ES-I3 (cell line): ENCODE data around the gene CCDC188.

ENCODE experiments used
- H3K36me3 ChIP-seq: 2 replicates; pipeline ENCODE4 v1.6.1; 2013; ENCODE audit warnings: mild to moderate bottlenecking, low read length, control low read depth, moderate library complexity; ENCODE audit not compliant: insufficient read depth
- H3K4me1 ChIP-seq: 2 replicates; pipeline ENCODE4 v1.6.1; 2013; ENCODE audit warnings: mild to moderate bottlenecking, control low read depth, low read length; ENCODE audit not compliant: insufficient read depth
- H3K9ac ChIP-seq: 2 replicates; pipeline ENCODE4 v1.6.1; 2013; ENCODE audit warnings: low read depth, mild to moderate bottlenecking, low read length, moderate library complexity
- H3K9me3 ChIP-seq: 2 replicates; pipeline ENCODE4 v1.6.1; 2013; ENCODE audit warnings: mild to moderate bottlenecking, low read length, moderate library complexity; ENCODE audit not compliant: control insufficient read depth, insufficient read depth

The CCDC188 gene

DNA sequence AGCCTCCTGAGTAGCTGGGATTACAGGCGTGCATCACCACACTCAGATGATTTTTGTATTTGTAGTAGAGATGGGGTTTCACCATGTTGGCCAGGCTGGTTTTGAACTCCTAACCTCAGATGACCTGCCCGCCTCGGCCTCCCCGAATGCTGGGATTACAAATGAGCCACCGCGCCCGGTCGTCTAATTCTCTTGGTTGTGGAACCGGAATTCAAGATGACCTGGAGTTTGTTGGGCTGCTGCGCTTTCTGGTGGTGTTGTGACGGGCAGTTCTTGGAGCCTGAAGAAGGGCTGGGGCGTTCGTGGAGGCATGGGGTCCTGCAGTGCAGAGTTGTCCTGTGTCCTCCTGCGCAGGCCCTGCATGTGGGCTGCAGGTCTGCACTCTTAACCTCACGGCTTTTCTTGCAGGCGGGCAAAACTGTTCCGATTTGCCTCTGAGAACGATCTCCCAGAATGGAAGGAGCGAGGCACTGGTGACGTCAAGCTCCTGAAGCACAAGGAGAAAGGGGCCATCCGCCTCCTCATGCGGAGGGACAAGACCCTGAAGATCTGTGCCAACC is 28.9 kb downstream of the CCDC188 start:
- no peaks in the 10 kb centered on the region for H3K9me3 ChIP-seq
- H3K4me1 ChIP-seq = peaks cover 7% of the 10 kb centered on the region
- peaks cover 20% of the 10 kb centered on the region for H3K36me3 ChIP-seq
- no peak overlapping the region for H3K9ac ChIP-seq

DNA sequence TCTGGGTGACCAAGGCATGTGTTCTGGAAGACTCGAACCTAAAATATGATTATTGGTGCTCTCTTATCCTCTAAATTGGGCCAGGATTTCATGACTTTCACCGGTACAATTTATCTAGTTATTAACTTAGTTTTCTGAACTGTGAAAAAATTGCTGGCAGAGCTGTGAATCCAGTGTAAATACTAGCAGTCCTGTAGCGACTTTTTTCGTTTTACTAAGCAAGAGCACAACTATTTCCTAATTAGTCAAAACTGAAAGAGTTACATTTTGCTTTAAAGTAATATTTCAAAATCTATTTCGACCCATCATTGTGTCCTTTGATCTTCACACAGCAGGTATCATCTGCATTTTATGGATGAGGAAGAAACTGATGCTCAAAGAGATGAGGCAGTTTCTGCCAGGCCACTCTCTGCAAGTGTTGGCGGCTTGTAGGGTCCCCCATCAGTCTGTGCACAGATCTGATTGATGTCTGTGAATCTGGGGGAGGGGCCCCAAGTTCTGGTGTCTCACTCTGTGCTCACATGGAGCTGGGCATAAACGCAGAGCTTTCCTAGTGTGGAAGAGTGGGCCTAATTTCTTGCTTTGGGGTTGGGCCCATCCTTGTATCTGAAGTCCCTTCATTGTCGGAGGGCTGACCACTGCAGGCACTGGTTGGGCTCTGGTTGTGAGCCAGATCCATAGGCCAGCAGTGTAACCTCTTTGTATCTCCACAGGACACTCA is 32.4 kb downstream of the CCDC188 start:
- peak overlapping the region; percentile 94 for H3K9ac ChIP-seq
- peaks cover 20% of the 10 kb centered on the region for H3K36me3 ChIP-seq
- H3K9me3 ChIP-seq = no peaks in the 10 kb centered on the region
- peaks cover 7% of the 10 kb centered on the region for H3K4me1 ChIP-seq

DNA sequence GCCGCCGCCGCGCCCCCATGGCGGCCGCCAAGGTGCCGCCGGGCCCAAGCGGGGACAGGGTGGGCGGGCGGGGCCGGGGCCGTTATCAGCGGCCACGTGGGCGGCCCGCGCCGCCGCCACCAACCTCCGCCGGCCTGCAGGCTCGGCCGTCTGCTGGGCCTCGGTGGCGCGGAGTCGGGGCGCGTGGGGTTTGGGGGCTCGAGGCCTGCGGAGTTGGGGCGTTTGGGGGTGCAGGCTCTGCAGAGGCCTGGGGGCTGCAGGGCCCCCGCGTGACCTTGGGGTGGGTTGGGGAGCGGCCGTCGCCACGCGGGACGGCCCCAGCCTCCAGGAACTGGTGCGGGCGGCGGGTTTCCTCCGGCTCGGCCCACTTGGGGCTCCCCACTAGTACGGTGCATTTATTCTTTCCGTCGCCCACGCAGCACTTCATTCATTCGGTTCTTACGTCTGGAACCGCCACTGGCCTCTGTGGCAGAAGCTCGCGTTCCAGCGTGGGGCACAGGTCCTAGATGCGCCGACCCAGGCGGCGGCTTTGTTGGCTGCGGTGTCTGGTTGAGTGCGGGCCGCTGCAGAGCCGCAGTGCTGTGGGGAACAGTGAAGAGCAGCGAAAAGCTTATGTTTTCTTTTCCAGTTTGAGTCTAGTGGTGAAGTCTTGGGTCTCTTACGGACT is 33.1 kb downstream of the CCDC188 start:
- peak overlapping the region; percentile 94 for H3K9ac ChIP-seq
- H3K4me1 ChIP-seq = peaks cover 7% of the 10 kb centered on the region
- H3K36me3 ChIP-seq = peaks cover 20% of the 10 kb centered on the region
- no peaks in the 10 kb centered on the region for H3K9me3 ChIP-seq

DNA sequence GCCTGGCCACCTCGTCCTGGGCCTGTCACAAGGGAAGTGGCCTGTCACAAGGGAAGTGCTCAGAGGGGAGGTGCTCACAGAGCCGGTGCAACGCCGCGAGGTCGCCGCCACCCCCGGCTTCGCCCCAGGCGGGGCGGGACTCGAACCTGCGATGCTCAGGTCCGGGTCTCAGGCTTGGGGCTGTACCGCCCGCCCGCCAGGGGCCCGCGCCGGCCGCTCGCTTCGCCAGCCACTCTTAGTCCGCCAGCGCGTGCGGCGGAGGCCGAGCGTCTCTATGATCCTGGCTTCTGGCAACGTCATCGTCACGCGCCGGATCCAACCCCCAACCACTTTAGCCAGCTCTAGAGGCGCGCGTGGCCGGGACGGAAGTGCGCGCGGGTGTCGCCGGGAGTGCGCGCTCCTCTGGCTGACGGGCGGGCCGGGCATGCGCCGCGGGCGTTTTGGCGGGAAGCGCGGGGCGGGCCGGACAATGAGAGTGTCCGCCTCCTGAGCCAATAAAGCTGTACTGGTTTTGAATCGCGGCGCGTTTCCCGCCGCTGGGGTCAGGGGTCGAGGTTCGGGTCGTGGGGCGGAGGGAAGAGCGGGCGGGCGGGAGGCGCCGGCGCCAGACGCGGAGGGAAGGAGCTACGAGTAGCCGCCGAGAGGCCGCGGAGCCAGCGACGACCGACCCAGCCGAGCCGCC is 33.8 kb downstream of the CCDC188 start, which contains the start of gene TRMT2A:
Gene TRMT2A (minus strand): TSS at position 276 of the 682 bp plus-strand sequence. CDS start 320 bp downstream, outside the sequence.
- Histone ChIP-seq H3K36me3 (peaks cover 20% of the 10 kb centered on the region), H3K9ac (peak within 1 kb of the TSS; percentile 94), H3K9me3 (no peaks in the 10 kb centered on the region), H3K4me1 (peaks cover 7% of the 10 kb centered on the region)

DNA sequence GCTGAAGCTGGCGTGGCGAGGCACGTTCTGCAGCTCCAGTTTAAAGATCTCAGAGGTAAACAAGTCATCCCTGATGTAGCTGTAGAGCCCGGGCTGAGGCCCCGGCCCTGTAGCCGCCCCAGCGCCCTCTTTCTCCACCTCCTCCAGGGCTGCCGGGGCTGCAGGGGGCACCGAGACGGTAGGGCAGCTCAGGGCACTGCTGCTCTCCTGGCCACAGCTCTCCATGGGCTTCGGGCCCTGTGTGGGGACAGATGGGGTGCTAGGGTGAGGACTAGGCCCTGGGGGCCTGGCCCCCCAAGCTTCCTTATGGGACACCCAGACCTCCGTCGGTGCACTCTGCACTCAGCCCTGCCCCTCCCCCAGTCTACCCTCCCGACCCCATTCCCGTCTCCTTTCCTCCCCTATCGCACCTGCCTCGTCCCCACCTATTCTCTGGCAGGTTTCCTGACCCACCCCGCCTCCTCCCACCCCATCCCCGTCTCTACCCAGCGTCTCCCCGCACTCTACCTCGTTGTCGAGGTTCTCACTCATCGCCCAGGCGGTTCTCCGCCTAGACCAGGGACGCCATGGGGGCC is 34.4 kb downstream of the CCDC188 start:
- Histone ChIP-seq H3K36me3 (peaks cover 14% of the 10 kb centered on the region), H3K9me3 (no peaks in the 10 kb centered on the region), H3K4me1 (peaks cover 7% of the 10 kb centered on the region), H3K9ac (peak overlapping the region; percentile 94)

DNA sequence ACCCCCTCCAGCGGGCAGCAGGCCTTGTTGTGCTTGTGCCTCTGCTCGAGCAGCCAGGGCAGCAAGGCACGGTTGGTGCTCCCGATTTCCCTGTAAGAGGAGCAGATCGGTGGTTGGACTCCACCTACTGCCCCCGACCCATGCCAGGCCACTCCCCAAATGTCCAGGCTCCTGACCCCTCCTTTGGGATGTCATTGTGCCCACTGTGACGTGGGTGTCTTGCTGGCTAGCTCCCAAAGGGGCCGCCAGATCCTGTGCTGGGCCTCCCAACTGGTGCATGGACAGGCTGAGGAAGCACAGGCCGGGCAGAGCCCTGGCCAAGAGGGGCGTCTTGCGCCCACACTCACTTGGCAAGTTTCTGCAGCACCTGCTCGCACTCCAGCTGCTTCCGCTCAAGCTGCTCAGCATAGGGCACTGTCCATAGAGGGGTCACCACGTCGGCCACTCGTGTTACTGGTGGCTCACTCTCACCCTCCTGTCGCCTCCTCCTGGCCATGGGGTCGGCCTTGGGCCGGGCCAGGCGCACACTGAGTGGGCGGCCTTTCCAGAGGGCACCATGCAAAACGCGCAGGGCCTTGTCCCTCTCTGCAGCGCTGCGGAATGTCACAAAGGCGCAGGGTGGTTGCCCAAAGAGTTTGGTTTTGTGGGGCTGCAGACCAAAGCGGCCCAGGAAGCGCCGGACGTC is 35.0 kb downstream of the CCDC188 start, which contains the start of gene RANBP1:
Gene RANBP1 (plus strand): TSS at position 414 of the 685 bp plus-strand sequence. CDS start 81 bp downstream, at position 495.
- Histone ChIP-seq H3K4me1 (peaks cover 7% of the 10 kb centered on the region), H3K9me3 (no peaks in the 10 kb centered on the region), H3K36me3 (peaks cover 15% of the 10 kb centered on the region), H3K9ac (peak within 1 kb of the TSS; percentile 94)

DNA sequence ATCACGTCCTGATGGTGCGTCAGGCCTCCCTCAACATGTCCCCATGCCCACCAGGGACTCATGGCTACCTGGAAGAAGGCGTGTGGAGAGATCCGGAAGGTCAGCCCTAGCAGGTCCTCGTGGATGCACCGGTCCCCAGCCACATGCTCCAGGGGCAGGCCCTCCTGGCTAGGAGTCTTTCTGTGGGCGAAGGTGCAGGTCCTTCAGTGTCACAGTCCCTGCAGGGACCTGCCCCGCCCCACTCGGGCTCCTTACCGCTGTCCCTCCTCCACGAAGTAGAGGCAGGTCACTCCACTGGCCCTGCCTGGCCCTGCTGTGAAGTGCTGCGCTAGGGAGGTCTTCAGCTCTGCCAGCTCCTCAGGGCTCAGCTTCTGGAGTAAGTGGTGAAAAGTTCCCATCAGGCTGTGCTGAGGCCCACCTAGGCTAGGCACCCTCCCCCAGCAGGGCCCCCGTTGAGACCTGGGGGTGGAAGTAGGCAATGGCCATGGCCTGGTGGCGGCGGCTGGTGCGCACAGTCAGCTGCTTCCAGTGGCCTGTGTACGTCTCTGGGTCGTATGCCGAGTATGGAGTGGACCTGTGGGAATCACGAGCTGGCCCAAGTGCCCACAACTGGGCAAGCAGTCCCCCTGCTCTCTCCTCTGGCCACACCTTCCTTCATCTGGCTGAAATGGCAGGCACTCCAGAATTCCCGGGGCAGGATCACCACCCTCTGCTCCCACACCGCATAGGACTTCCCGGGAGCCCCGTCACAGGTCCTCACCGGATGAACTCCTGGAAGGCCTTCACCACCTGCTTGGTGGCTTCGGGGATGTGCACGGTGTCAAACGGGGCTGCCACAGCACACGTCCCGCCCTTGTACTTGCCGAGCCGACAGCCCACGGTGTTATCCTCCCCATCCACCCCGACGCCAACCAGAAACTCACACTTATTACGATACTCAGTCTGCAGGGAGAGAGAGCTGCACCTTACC is 36.1 kb downstream of the CCDC188 start:
- H3K9me3 ChIP-seq = no peaks in the 10 kb centered on the region
- H3K4me1 ChIP-seq = peaks cover 7% of the 10 kb centered on the region
- peaks cover 14% of the 10 kb centered on the region for H3K36me3 ChIP-seq
- no peak overlapping the region for H3K9ac ChIP-seq

DNA sequence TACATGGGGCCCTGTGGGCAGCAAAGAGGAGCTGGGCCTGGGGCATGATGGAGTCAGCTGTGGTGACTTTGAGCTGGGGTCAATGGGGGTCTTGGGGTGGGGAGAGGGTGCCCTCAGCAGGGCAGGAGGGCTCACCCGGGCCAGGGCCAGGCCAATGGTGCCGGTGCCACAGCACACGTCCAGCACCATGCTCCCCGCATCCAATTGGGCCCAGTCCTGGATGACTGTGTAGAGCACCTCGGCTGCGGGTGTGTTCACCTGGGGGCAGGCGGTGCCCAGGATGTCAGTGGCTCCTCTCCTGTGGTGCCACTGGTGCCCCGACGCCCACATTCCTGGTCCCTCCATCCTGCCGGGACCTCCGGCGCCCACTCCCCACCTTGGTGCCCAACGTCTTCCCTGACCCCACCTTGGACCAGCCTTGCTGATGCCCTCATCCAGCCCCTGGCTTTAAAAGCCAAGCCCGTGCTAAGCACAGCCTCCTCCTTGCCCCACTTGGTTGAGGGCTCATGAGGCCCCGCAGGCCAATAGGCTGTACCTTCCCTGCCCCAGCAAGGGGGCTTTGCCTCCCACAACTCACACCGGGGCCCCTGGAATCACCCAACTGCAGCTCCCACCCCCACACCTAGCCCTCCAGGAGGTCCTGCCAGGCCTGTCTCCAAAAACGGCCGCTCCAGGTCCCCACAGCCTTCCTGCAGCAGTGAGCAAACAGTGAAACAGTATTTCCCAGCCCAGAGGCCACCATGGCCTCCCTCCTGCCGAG is 37.1 kb downstream of the CCDC188 start:
- Histone ChIP-seq H3K36me3 (peaks cover 10% of the 10 kb centered on the region), H3K9ac (no peak overlapping the region), H3K4me1 (peaks cover 2% of the 10 kb centered on the region), H3K9me3 (no peaks in the 10 kb centered on the region)

DNA sequence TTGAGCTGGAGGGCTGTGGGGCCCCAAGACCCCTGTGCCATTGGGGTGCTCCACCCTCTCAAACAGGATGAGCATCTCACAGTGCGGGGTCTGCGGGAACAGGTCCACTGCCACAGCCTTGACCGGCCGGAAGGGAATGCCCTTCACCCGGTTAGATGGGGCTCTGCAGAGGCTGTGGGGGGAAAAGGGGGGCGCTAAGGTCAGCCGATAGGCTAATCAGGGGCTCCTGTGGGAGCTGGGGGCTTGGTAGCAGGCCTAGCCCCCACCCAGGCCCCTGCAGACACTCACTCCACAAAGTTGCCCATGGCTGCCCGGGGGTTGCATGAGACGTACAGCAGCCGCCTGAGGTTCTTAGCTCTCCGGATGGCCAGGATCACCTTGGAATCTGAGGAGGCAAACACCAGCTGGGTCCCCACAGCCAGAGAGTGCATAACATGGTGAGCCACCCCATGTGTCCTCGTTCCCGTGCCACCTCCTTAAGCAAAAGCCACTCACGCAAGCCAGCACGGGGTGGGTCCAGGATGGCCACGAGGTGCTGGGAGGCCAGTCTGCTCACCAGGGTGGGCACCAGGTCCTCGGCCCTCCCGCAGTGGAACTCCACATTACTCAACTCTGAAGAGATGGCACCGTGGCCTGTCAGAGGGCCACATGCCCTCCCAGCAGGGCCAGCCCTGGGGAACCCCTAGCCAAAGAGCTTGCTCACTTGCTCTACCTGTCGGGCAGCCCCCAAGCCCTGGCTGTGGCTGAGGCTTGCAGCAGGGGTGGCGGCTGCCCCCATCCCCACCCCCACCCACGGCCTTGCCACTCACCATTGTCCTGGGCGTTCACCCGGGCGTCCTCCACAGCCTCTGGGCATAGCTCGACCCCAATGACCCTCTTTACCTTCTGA is 38.0 kb downstream of the CCDC188 start:
- peaks cover 12% of the 10 kb centered on the region for H3K36me3 ChIP-seq
- H3K9ac ChIP-seq = no peak overlapping the region
- no peaks in the 10 kb centered on the region for H3K4me1 ChIP-seq
- no peaks in the 10 kb centered on the region for H3K9me3 ChIP-seq

DNA sequence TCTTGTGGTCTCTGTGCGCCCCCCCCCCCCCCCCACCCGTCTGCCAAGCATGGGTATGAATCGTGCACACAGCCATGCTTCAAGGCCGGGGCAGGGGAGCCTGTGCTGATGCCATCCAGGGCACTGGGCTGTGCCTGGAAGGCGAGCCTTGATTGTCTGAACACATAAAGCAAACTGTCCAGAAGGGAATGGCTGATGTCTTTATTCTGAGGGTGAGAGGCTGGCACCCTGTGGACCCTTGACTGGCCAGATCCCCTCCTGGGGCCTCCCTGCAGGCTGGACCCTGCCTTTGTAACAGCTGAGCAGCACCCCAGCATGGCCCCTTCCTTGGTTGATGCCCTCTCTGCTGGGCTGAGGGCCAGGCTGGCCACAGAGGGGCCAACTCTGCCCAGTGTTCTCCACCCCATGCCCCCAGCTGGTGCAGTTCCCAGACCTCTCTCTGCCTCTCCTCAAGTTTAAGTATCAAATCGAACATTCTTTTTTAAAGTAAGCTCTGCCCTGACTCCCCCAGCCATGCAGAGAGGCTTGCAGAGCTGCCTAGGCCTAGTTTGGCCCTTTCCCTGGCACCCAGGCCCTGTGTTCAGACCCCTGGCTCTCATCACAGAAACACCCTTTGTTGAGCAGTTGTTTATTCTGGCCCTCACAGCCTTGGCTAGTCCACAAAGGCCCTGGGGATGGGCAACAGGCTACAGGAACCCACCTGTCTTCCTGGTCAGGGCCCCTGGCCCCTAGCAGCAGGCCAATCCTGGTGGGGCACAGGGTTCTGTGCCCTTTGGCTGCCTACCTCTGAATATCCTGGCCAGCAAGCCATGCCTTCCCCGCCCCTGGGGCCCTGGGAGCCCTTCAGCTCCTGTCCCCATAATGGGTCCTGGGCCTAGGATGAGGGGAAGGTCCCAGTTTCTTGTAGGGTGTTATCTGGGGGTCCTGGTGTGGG is 38.9 kb downstream of the CCDC188 start:
- Histone ChIP-seq H3K9me3 (no peaks in the 10 kb centered on the region), H3K4me1 (no peaks in the 10 kb centered on the region), H3K36me3 (peaks cover 14% of the 10 kb centered on the region), H3K9ac (no peak overlapping the region)
